Endothelial cell of umbilical vein (primary cell): ENCODE data around the gene ASTN1. TPM values are rescaled to one million over a fixed set of nuclear protein-coding genes. Genes with fewer than 3 reads are reported as not detected.

Source experiments
- BruUV-seq: library from RNA; stranded (reverse); fragments of 400-500 nt; replicated peaks from 2 replicates; lab custom pipeline; 2021; lab: Mats Ljungman, UMichigan
- CTCF ChIA-PET: fragments of 300-600, 350-600 bp; sonication (Branson Sonifier 250); formaldehyde crosslinking; loops from one replicate; lab custom pipeline; 2021; ENCODE audit warnings: antibody characterized with exemption, inconsistent platforms; lab: Charles Lee
- POLR2A ChIA-PET: fragments of 300-600, 350-600 bp; sonication (Branson Sonifier 250); formaldehyde crosslinking; loops from one replicate; lab custom pipeline; 2021; ENCODE audit warnings: antibody characterized with exemption, inconsistent platforms; lab: Charles Lee
- DNase-seq: peaks from one replicate; pipeline ENCODE4 v3.0.0-alpha.2; 2011; ENCODE audit warnings: low read depth, low spot score
- FAIRE-seq: peaks from 2 replicates; lab custom pipeline; 2011; peaks lifted over from hg19 to GRCh38; lab: Jason Lieb, UNC
- H2AFZ ChIP-seq: 2 replicates; pipeline ENCODE4 v1.6.0; 2012; ENCODE audit warnings: low read depth, low read length, control low read depth, inconsistent platforms
- H3K27ac ChIP-seq: 2 replicates; pipeline ENCODE4 v1.5.1; 2011; ENCODE audit warnings: low read depth, mild to moderate bottlenecking, control low read depth, low read length, moderate library complexity; ENCODE audit not compliant: insufficient read depth
- H3K27me3 ChIP-seq, 2 experiments: 2 replicates each; pipeline versions ENCODE4 v1.6.0 to v1.6.1; 2011; ENCODE audit warnings: low read length in 2 of 2, mixed read lengths in 1 of 2; ENCODE audit not compliant: control insufficient read depth in 2 of 2, insufficient read depth in 2 of 2
- H3K36me3 ChIP-seq, 2 experiments: 2 replicates in 1 of 2; 3 replicates in 1 of 2; pipeline ENCODE4 v1.5.1; 2011; ENCODE audit warnings: low read length in 2 of 2, mild to moderate bottlenecking in 1 of 2, moderate library complexity in 1 of 2; ENCODE audit not compliant: control insufficient read depth in 2 of 2, insufficient read depth in 2 of 2; ENCODE audit errors: extremely low read depth in 1 of 2
- H3K4me1 ChIP-seq: 3 replicates; pipeline ENCODE4 v1.5.1; 2011; ENCODE audit warnings: mild to moderate bottlenecking, low read length; ENCODE audit not compliant: control insufficient read depth, insufficient read depth; ENCODE audit errors: extremely low read depth
- H3K4me2 ChIP-seq: 2 replicates; pipeline ENCODE4 v1.6.1; 2011; ENCODE audit warnings: low read length, control low read depth, mixed read lengths; ENCODE audit not compliant: insufficient read depth
- H3K4me3 ChIP-seq, 3 experiments: fragments of 200-600 bp in 1 of 3; sonication (generic), shearing (Covaris generic) in 1 of 3; replicated peaks in 1 of 3; 2 replicates each; pipeline ENCODE4 v1.5.1; 2011 to 2016; ENCODE audit warnings: control low read depth in 3 of 3, low read length in 3 of 3, mild to moderate bottlenecking in 2 of 3, inconsistent platforms in 1 of 3, low read depth in 1 of 3, moderate library complexity in 1 of 3; ENCODE audit not compliant: insufficient read depth in 1 of 3
- H3K79me2 ChIP-seq: 2 replicates; pipeline ENCODE4 v1.6.0; 2012; ENCODE audit warnings: low read length, inconsistent platforms; ENCODE audit not compliant: control insufficient read depth, insufficient read depth
- H3K9ac ChIP-seq: replicated peaks from 2 replicates; pipeline ENCODE3; 2011; ENCODE audit warnings: low read length, control low read depth; ENCODE audit not compliant: insufficient read depth; ENCODE audit errors: extremely low read depth
- H3K9me1 ChIP-seq: replicated peaks from 3 replicates; pipeline ENCODE4 v1.6.0; 2011; ENCODE audit warnings: mild to moderate bottlenecking, low read length; ENCODE audit not compliant: control insufficient read depth, insufficient read depth; ENCODE audit errors: extremely low read depth
- H3K9me3 ChIP-seq: replicated peaks from 2 replicates; pipeline ENCODE4 v1.5.1; 2012; ENCODE audit warnings: low read length, inconsistent platforms; ENCODE audit not compliant: control insufficient read depth, insufficient read depth
- H4K20me1 ChIP-seq: replicated peaks from 2 replicates; pipeline ENCODE3; 2011; ENCODE audit warnings: mild to moderate bottlenecking, low read length; ENCODE audit not compliant: control insufficient read depth, insufficient read depth; ENCODE audit errors: extremely low read depth
- EZH2 ChIP-seq: IDR thresholded peaks from 2 replicates; pipeline ENCODE4 v1.6.1; 2012; ENCODE audit warnings: borderline replicate concordance, low read depth, mild to moderate bottlenecking, moderate library complexity, low read length, inconsistent platforms; ENCODE audit not compliant: severe bottlenecking
- FOS ChIP-seq: IDR thresholded peaks from 2 replicates; pipeline ENCODE4 v1.6.1; 2011; ENCODE audit warnings: mild to moderate bottlenecking, low read length, moderate library complexity, borderline replicate concordance; ENCODE audit not compliant: insufficient read depth
- GATA2 ChIP-seq: IDR thresholded peaks from 2 replicates; pipeline ENCODE4 v1.7.0; 2011; ENCODE audit warnings: low read depth, mild to moderate bottlenecking, moderate library complexity, mixed read lengths, low read length; ENCODE audit not compliant: insufficient read length, insufficient read depth
- JUN ChIP-seq: IDR thresholded peaks from 2 replicates; pipeline ENCODE4 v1.6.1; 2011; ENCODE audit warnings: borderline replicate concordance, low read depth; ENCODE audit not compliant: insufficient read length, insufficient read depth
- MAX ChIP-seq: IDR thresholded peaks from 2 replicates; pipeline ENCODE4 v1.6.1; 2011; ENCODE audit not compliant: insufficient read depth, insufficient read length
- MYC ChIP-seq: IDR thresholded peaks from one replicate; pipeline ENCODE4 v1.6.1; 2011; ENCODE audit warnings: mild to moderate bottlenecking, low read depth, low read length
- POLR2A ChIP-seq: IDR thresholded peaks from 2 replicates; pipeline ENCODE4 v1.6.1; 2012; ENCODE audit warnings: low read depth, mild to moderate bottlenecking, control low read depth, low read length
- POLR2AphosphoS5 ChIP-seq: IDR thresholded peaks from 2 replicates; pipeline ENCODE4 v1.6.1; 2012; ENCODE audit warnings: low read depth, mild to moderate bottlenecking, control low read depth, low read length, moderate library complexity; ENCODE audit not compliant: insufficient read depth
- dilution Hi-C: fragments of 300-500 bp; cut with MboI; formaldehyde crosslinking; loops from one replicate; pipeline ENCODE4 v1.15.0; 2019; ENCODE audit warnings: low sequenced_read_pairs; ENCODE audit not compliant: extremely low pct_ligation_motif_present
- intact Hi-C: fragments of 100-400 bp; cut with micrococcal nuclease; formaldehyde crosslinking; loops from one replicate; pipeline ENCODE4 v1.10.0; 2022
- polyA plus RNA-seq, 4 experiments: library from polyadenylated mRNA; depleted of rRNA in 3 of 4; stranded (reverse) in 3 of 4; unstranded in 1 of 4; fragments of >200 nt; gene quantifications; 2 replicates each; pipeline versions ENCODE4 v1.2.1 to v1.2.3, GENCODE V29; 2011 to 2012; ENCODE audit warnings: missing spikeins in 1 of 4
- total RNA-seq: library from RNA; stranded (reverse); gene quantifications from 2 replicates; pipeline ENCODE4 v1.2.3, GENCODE V29; 2021
- TF ChIP-seq, protein P1 (sequence below), 2 donors: IDR thresholded peaks; 1 replicate in 1 of 2; 2 replicates in 1 of 2; pipeline ENCODE4 v1.5.1; 2011; ENCODE audit warnings: low read length in 2 of 2, mild to moderate bottlenecking in 2 of 2, moderate library complexity in 2 of 2, control low read depth in 1 of 2, inconsistent platforms in 1 of 2, low read depth in 1 of 2; ENCODE audit not compliant: insufficient read depth in 1 of 2; ENCODE audit errors: extremely low read depth in 1 of 2

ASTN1 gene
- total and polyA plus RNA-seq, 2 donors (not counting 3 experiments of a cell fraction or from before 2014, with no cell fraction given): 0.04 TPM; not detected in 1

DNA sequence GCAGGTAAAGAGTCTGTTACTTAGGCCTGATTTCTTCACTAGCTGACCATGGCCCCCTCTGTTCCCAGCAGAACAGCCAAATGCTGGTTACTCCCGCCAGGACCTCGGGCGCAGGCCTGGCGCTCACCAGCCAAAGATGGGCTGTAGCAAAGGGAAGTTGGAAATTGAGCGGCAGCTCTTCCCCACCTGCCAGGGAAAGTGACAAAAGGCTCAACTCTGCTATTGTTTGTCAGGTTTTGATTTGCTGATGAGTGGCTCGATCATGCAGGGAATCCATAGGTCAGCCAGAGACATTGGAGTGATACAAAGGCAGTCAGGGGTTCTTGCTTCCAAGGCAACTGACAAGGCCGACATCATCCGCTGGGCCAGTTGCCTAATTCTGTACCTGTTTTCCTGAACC is 120.1 kb downstream of the ASTN1 start:
- no peak overlapping the region for H3K4me2 ChIP-seq
- dilution Hi-C loops: no loop called here
- H3K9me3 ChIP-seq: peaks cover 2% of the 10 kb centered on the region
- H3K79me2 ChIP-seq: no peaks in the 10 kb centered on the region
- H3K27me3 ChIP-seq: no peaks in the 10 kb centered on the region
- no peaks in the 10 kb centered on the region for H3K4me1 ChIP-seq
- no peak overlapping the region for H3K4me3 ChIP-seq
- H4K20me1 ChIP-seq: no peaks in the 10 kb centered on the region
- DNase-seq: no peak
- no TSS peak for BruUV-seq
- H2AFZ ChIP-seq: no peak overlapping the region
- POLR2A ChIA-PET: no interaction called here
- CTCF ChIA-PET: interaction anchor here (0.6 kb wide), 1 partner anchor 1253 kb away, joined by 3 read pairs; no protein-coding TSS in a partner anchor
- H3K36me3 ChIP-seq: no peaks in the 10 kb centered on the region
- intact Hi-C loops: no loop called here
- no peaks in the 10 kb centered on the region for H3K9me1 ChIP-seq
- FAIRE-seq: no peak
- H3K27ac ChIP-seq: no peak overlapping the region
- no peak overlapping the region for H3K9ac ChIP-seq
- TF ChIP-seq JUN: no peak
- TF ChIP-seq MYC: no peak
- TF ChIP-seq POLR2A: no peak
- TF ChIP-seq FOS: no peak
- no peak for TF ChIP-seq EZH2
- no peak for TF ChIP-seq POLR2AphosphoS5
- TF ChIP-seq, protein P1, sequence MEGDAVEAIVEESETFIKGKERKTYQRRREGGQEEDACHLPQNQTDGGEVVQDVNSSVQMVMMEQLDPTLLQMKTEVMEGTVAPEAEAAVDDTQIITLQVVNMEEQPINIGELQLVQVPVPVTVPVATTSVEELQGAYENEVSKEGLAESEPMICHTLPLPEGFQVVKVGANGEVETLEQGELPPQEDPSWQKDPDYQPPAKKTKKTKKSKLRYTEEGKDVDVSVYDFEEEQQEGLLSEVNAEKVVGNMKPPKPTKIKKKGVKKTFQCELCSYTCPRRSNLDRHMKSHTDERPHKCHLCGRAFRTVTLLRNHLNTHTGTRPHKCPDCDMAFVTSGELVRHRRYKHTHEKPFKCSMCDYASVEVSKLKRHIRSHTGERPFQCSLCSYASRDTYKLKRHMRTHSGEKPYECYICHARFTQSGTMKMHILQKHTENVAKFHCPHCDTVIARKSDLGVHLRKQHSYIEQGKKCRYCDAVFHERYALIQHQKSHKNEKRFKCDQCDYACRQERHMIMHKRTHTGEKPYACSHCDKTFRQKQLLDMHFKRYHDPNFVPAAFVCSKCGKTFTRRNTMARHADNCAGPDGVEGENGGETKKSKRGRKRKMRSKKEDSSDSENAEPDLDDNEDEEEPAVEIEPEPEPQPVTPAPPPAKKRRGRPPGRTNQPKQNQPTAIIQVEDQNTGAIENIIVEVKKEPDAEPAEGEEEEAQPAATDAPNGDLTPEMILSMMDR (IDR thresholded peaks at IDR 0.05; ENCODE audit: extremely low read depth in 1 of 2, insufficient read depth in 1 of 2, low read depth in 1 of 2, low read length in 2 of 2): no peak
- TF ChIP-seq GATA2: no peak
- no peak for TF ChIP-seq MAX
